BLaER1 treated with 17β-estradiol and CSF1 and Interleukin-3, amounts not matched to agents 10 nM and 100 nM (cell line): ENCODE results near the gene POU6F1.

Experiments
- H3K27ac ChIP-seq, 11 experiments: shearing (Covaris generic); formaldehyde crosslinking; 2 replicates each; pipeline ENCODE4 v1.8.1; 2022
- H3K27me3 ChIP-seq, 11 experiments: shearing (Covaris generic); formaldehyde crosslinking; 2 replicates each; pipeline ENCODE4 v1.8.1; 2022
- H3K36me3 ChIP-seq, 11 experiments: shearing (Covaris generic); formaldehyde crosslinking; 2 replicates each; pipeline ENCODE4 v1.8.1; 2022
- H3K4me1 ChIP-seq, 10 experiments: shearing (Covaris generic); formaldehyde crosslinking; 2 replicates each; pipeline ENCODE4 v1.8.1; 2022
- H3K4me2 ChIP-seq, 11 experiments: shearing (Covaris generic); formaldehyde crosslinking; 2 replicates each; pipeline ENCODE4 v1.8.1; 2022
- H3K4me3 ChIP-seq, 10 experiments: shearing (Covaris generic); formaldehyde crosslinking; 2 replicates each; pipeline ENCODE4 v1.8.1; 2022
- H3K9ac ChIP-seq, 11 experiments: shearing (Covaris generic); formaldehyde crosslinking; 2 replicates each; pipeline ENCODE4 v1.8.1; 2022
- H3K9me3 ChIP-seq, 11 experiments: shearing (Covaris generic); formaldehyde crosslinking; replicated peaks in 1 of 11; 2 replicates each; pipeline ENCODE4 v1.8.1; 2022
- H4K20me1 ChIP-seq, 11 experiments: shearing (Covaris generic); formaldehyde crosslinking; 2 replicates each; pipeline ENCODE4 v1.8.1; 2022
- Cebpa-rat ChIP-seq, 11 experiments: shearing (Covaris generic); IDR thresholded peaks; 2 replicates each; pipeline ENCODE4 v1.8.1; 2022

Gene POU6F1

GRCh38 chr12:51247523-51248206, 29.8 kb upstream of the POU6F1 start:
- H3K27me3 ChIP-seq, result no peaks in the 10 kb centered on the region
- H3K36me3 ChIP-seq, result peaks cover 18 to 54% (median 30%) of the 10 kb centered on the region in 11 experiments
- H3K4me3 ChIP-seq, result no peak overlapping the region; a peak in 1 of 20 replicates
- H4K20me1 ChIP-seq, result peaks cover 0 to 28% (median 11%) of the 10 kb centered on the region in 11 experiments; a peak in 8 of 22 replicates
- H3K9ac ChIP-seq, result peak overlapping the region in 3 of 11 experiments; percentile 9 to 11 (median 9); a peak in 1 of 22 replicates
- TF ChIP-seq Cebpa-rat (IDR thresholded peaks at IDR 0.05), result no peak
- peak overlapping the region in 4 of 11 experiments; percentile 2 to 74 (median 8); a peak in 5 of 22 replicates for H3K27ac ChIP-seq
- H3K4me2 ChIP-seq, result peak overlapping the region; percentile 76 to 96 (median 90)
- H3K9me3 ChIP-seq, result no peaks in the 10 kb centered on the region
- peaks cover 31 to 72% (median 55%) of the 10 kb centered on the region in 10 experiments for H3K4me1 ChIP-seq

- H3K27me3 ChIP-seq, result no peaks in the 10 kb centered on the region
- H3K4me3 ChIP-seq, result peak overlapping the region; percentile 9 to 41 (median 28); a peak in 15 of 20 replicates
- peaks cover 31 to 66% (median 43%) of the 10 kb centered on the region in 11 experiments for H3K36me3 ChIP-seq
- H3K4me1 ChIP-seq, result peaks cover 31 to 84% (median 67%) of the 10 kb centered on the region in 10 experiments
- H4K20me1 ChIP-seq, result peaks cover 0 to 41% (median 13%) of the 10 kb centered on the region in 11 experiments; a peak in 12 of 22 replicates
- H3K27ac ChIP-seq, result peak overlapping the region; percentile 30 to 77 (median 67); a peak in 20 of 22 replicates
- H3K4me2 ChIP-seq, result peak overlapping the region; percentile 76 to 96 (median 90)
- H3K9ac ChIP-seq, result peak overlapping the region in 9 of 11 experiments; percentile 32 to 52 (median 44); a peak in 13 of 22 replicates
- no peak for TF ChIP-seq Cebpa-rat (IDR thresholded peaks at IDR 0.05)
- H3K9me3 ChIP-seq, result no peaks in the 10 kb centered on the region
Observed at GRCh38 chr12:51246254-51246853, 28.5 kb upstream of the POU6F1 start.

- peak overlapping the region in 8 of 10 experiments; percentile 9 to 41 (median 28); a peak in 11 of 20 replicates for H3K4me3 ChIP-seq
- H3K36me3 ChIP-seq, result peaks cover 38 to 66% (median 50%) of the 10 kb centered on the region in 11 experiments
- peaks cover 4 to 48% (median 20%) of the 10 kb centered on the region in 11 experiments; a peak in 15 of 22 replicates for H4K20me1 ChIP-seq
- H3K4me2 ChIP-seq, result peak overlapping the region; percentile 76 to 96 (median 90)
- peaks cover 32 to 91% (median 73%) of the 10 kb centered on the region in 10 experiments for H3K4me1 ChIP-seq
- H3K9ac ChIP-seq, result peak overlapping the region in 7 of 11 experiments; percentile 32 to 52 (median 39); a peak in 10 of 22 replicates
- H3K27ac ChIP-seq, result peak overlapping the region; percentile 28 to 77 (median 67); a peak in 19 of 22 replicates
- TF ChIP-seq Cebpa-rat (IDR thresholded peaks at IDR 0.05), result no peak
- no peaks in the 10 kb centered on the region for H3K9me3 ChIP-seq
- no peaks in the 10 kb centered on the region for H3K27me3 ChIP-seq
Observed at GRCh38 chr12:51245476-51246253, 27.8 kb upstream of the POU6F1 start.

GRCh38 chr12:51244269-51244668, 26.4 kb upstream of the POU6F1 start:
- H3K27me3 ChIP-seq, result no peaks in the 10 kb centered on the region
- no peak for TF ChIP-seq Cebpa-rat (IDR thresholded peaks at IDR 0.05)
- no peak overlapping the region for H3K9ac ChIP-seq
- H3K4me2 ChIP-seq, result peak overlapping the region in 5 of 11 experiments; percentile 16 to 96 (median 91); a peak in 8 of 22 replicates
- H3K4me1 ChIP-seq, result peaks cover 41 to 97% (median 83%) of the 10 kb centered on the region in 10 experiments
- peak overlapping the region in 1 of 11 experiments; percentile 20; a peak in 1 of 22 replicates for H3K27ac ChIP-seq
- peaks cover 49 to 68% (median 59%) of the 10 kb centered on the region in 11 experiments for H3K36me3 ChIP-seq
- H4K20me1 ChIP-seq, result peaks cover 10 to 60% (median 34%) of the 10 kb centered on the region in 11 experiments; a peak in 17 of 22 replicates
- H3K4me3 ChIP-seq, result no peak overlapping the region
- H3K9me3 ChIP-seq, result no peaks in the 10 kb centered on the region

GRCh38 chr12:51242876-51243275, 25.0 kb upstream of the POU6F1 start:
- H3K4me3 ChIP-seq, result no peak overlapping the region; a peak in 1 of 20 replicates
- H3K27ac ChIP-seq, result peak overlapping the region in 4 of 11 experiments; percentile 31 to 36 (median 33); a peak in 6 of 22 replicates
- H3K9ac ChIP-seq, result no peak overlapping the region
- no peak for TF ChIP-seq Cebpa-rat (IDR thresholded peaks at IDR 0.05)
- peaks cover 49 to 64% (median 59%) of the 10 kb centered on the region in 11 experiments for H3K36me3 ChIP-seq
- H3K27me3 ChIP-seq, result no peaks in the 10 kb centered on the region
- peaks cover 10 to 60% (median 34%) of the 10 kb centered on the region in 11 experiments; a peak in 17 of 22 replicates for H4K20me1 ChIP-seq
- peaks cover 41 to 89% (median 79%) of the 10 kb centered on the region in 10 experiments for H3K4me1 ChIP-seq
- peak overlapping the region in 7 of 11 experiments; percentile 1 to 96 (median 91); a peak in 12 of 22 replicates for H3K4me2 ChIP-seq
- H3K9me3 ChIP-seq, result no peaks in the 10 kb centered on the region

GRCh38 chr12:51242120-51242519, 24.3 kb upstream of the POU6F1 start:
- peak overlapping the region in 1 of 11 experiments; percentile 7; a peak in 1 of 22 replicates for H3K9ac ChIP-seq
- H3K9me3 ChIP-seq, result no peaks in the 10 kb centered on the region
- H3K4me3 ChIP-seq, result peak overlapping the region in 2 of 10 experiments; percentile 4 to 94; a peak in 5 of 20 replicates
- peaks cover 49 to 64% (median 59%) of the 10 kb centered on the region in 11 experiments for H3K36me3 ChIP-seq
- H3K4me2 ChIP-seq, result peak overlapping the region in 7 of 11 experiments; percentile 5 to 96 (median 91); a peak in 13 of 22 replicates
- peaks cover 36 to 83% (median 73%) of the 10 kb centered on the region in 10 experiments for H3K4me1 ChIP-seq
- peaks cover 10 to 60% (median 34%) of the 10 kb centered on the region in 11 experiments; a peak in 17 of 22 replicates for H4K20me1 ChIP-seq
- no peak for TF ChIP-seq Cebpa-rat (IDR thresholded peaks at IDR 0.05)
- no peaks in the 10 kb centered on the region for H3K27me3 ChIP-seq
- peak overlapping the region in 5 of 11 experiments; percentile 31 to 45 (median 33); a peak in 9 of 22 replicates for H3K27ac ChIP-seq

GRCh38 chr12:51240971-51241370, 23.1 kb upstream of the POU6F1 start:
- Histone ChIP-seq H3K4me2 (peak overlapping the region in 7 of 11 experiments; percentile 88 to 96 (median 91); a peak in 13 of 22 replicates), H3K9me3 (no peaks in the 10 kb centered on the region), H3K36me3 (peaks cover 49 to 64% (median 59%) of the 10 kb centered on the region in 11 experiments), H3K27me3 (no peaks in the 10 kb centered on the region), H3K4me1 (peaks cover 24 to 71% (median 61%) of the 10 kb centered on the region in 10 experiments), H4K20me1 (peaks cover 10 to 60% (median 34%) of the 10 kb centered on the region in 11 experiments; a peak in 17 of 22 replicates), H3K27ac (peak overlapping the region in 1 of 11 experiments; percentile 45; a peak in 1 of 22 replicates), H3K4me3 (peak overlapping the region in 2 of 10 experiments; percentile 82 to 94; a peak in 3 of 20 replicates), H3K9ac (peak overlapping the region in 2 of 11 experiments; percentile 20 to 100; a peak in 1 of 22 replicates)
- no peak for TF ChIP-seq Cebpa-rat (IDR thresholded peaks at IDR 0.05)
